SK-N-SH (cell line): ENCODE data around the gene IQCK.

Experiments used
- CHD2 ChIP-seq: fragments of 150-350 bp; IDR thresholded peaks from 2 replicates; pipeline ENCODE4 v1.6.1; 2018; ENCODE audit warnings: low read length; ENCODE audit not compliant: partially characterized antibody
- ELF1 ChIP-seq: IDR thresholded peaks from 2 replicates; pipeline ENCODE4 v1.4.0; 2012
- EP300 ChIP-seq, 2 experiments: IDR thresholded peaks; 2 replicates each; pipeline versions ENCODE4 v1.4.0 to v1.6.1; 2012; ENCODE audit warnings: borderline replicate concordance in 1 of 2, low read depth in 1 of 2, low read length in 1 of 2
- FOXM1 ChIP-seq: IDR thresholded peaks from 2 replicates; pipeline ENCODE4 v1.4.0; 2012; ENCODE audit warnings: low read depth, mild to moderate bottlenecking
- JUND ChIP-seq: IDR thresholded peaks from 2 replicates; pipeline ENCODE4 v1.4.0; 2012
- NFIC ChIP-seq: IDR thresholded peaks from 2 replicates; pipeline ENCODE4 v1.4.0; 2012; ENCODE audit warnings: borderline replicate concordance
- RAD21 ChIP-seq: IDR thresholded peaks from 2 replicates; pipeline ENCODE4 v1.6.1; 2012; ENCODE audit warnings: mild to moderate bottlenecking, low read length
- RFX5 ChIP-seq: IDR thresholded peaks from 2 replicates; pipeline ENCODE4 v1.6.1; 2012; ENCODE audit warnings: mild to moderate bottlenecking, improper control_type of control experiment, low read length
- SIN3A ChIP-seq: IDR thresholded peaks from 2 replicates; pipeline ENCODE4 v1.6.1; 2012; ENCODE audit warnings: low read depth, mild to moderate bottlenecking, low read length, moderate library complexity, borderline replicate concordance
- SMC3 ChIP-seq: IDR thresholded peaks from 2 replicates; pipeline ENCODE4 v1.6.1; 2012; ENCODE audit warnings: low read depth, low read length, improper control_type of control experiment
- YY1 ChIP-seq: IDR thresholded peaks from 2 replicates; pipeline ENCODE4 v1.4.0; 2012; ENCODE audit warnings: low read depth, mild to moderate bottlenecking
- TF ChIP-seq, protein P1 (sequence below): fragments of 200-600 bp; sonication (generic); IDR thresholded peaks from 2 replicates; pipeline ENCODE4 v1.6.1; 2017; ENCODE audit warnings: antibody characterized with exemption, mild to moderate bottlenecking, moderate library complexity
- TF ChIP-seq, protein P2 (sequence below): IDR thresholded peaks from 2 replicates; pipeline ENCODE4 v1.4.0; 2012; ENCODE audit warnings: low read depth, borderline replicate concordance
- TF ChIP-seq, protein P3 (sequence below): IDR thresholded peaks from 2 replicates; pipeline ENCODE4 v1.4.0; 2012; ENCODE audit warnings: low read depth

DNA sequence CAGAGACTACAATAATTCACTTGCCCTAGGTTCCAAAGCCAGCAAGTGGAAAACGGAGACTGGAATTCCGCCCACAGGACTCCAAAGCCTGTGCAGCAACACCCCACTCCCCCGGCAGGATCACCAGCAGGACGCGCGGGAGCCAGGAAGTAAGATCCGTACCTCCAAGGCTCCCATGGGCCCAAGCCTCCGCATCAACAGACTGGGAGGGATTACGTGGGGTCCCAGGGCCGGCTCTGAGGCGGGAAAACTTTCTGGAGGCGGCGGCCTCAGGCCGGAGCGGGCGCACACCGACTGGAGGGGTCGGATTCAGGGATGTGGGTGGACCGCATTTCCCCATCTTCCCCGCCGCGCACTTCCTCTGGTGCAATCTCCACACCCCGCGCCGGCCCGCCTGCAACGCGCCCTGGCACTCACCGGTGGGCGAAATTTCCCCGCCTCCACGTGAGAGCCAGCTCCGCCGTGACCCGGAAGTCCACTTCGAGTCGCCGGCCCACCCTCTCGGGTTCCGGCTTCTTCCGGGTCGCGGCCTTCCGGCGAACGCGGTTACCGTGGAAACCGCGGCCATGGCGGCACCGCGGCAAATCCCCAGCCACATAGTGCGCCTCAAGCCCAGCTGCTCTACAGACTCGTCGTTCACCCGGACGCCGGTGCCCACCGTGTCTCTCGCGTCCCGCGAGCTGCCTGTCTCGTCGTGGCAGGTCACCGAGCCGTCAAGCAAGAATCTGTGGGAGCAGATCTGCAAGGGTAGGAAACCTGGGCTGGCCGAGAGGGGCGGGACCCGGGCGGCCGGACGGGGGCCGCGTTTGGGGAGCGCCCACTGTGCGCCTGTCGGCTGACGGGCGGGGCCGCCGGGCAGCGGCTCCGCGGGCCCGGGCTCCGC lies at the start of gene IQCK, which contains the start of gene KNOP1:
- TF ChIP-seq EP300 (IDR thresholded peaks at IDR 0.05; ENCODE audit: borderline replicate concordance in 1 of 2, low read depth in 1 of 2, low read length in 1 of 2) (no peak), YY1 (peak; percentile 90), RAD21 (no peak), JUND (no peak), RFX5 (no peak), ELF1 (peak; percentile 76), NFIC (no peak), FOXM1 (no peak), SIN3A (peak; percentile 44; the same call in 1 of the 2 replicates), CHD2 (peak; percentile 85), SMC3 (no peak)
- TF ChIP-seq, protein P1, sequence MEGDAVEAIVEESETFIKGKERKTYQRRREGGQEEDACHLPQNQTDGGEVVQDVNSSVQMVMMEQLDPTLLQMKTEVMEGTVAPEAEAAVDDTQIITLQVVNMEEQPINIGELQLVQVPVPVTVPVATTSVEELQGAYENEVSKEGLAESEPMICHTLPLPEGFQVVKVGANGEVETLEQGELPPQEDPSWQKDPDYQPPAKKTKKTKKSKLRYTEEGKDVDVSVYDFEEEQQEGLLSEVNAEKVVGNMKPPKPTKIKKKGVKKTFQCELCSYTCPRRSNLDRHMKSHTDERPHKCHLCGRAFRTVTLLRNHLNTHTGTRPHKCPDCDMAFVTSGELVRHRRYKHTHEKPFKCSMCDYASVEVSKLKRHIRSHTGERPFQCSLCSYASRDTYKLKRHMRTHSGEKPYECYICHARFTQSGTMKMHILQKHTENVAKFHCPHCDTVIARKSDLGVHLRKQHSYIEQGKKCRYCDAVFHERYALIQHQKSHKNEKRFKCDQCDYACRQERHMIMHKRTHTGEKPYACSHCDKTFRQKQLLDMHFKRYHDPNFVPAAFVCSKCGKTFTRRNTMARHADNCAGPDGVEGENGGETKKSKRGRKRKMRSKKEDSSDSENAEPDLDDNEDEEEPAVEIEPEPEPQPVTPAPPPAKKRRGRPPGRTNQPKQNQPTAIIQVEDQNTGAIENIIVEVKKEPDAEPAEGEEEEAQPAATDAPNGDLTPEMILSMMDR: no peak
- TF ChIP-seq, protein P2, sequence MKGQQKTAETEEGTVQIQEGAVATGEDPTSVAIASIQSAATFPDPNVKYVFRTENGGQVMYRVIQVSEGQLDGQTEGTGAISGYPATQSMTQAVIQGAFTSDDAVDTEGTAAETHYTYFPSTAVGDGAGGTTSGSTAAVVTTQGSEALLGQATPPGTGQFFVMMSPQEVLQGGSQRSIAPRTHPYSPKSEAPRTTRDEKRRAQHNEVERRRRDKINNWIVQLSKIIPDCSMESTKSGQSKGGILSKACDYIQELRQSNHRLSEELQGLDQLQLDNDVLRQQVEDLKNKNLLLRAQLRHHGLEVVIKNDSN: peak; percentile 67
- TF ChIP-seq, protein P3, sequence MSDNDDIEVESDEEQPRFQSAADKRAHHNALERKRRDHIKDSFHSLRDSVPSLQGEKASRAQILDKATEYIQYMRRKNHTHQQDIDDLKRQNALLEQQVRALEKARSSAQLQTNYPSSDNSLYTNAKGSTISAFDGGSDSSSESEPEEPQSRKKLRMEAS: peak; percentile 97
